Renal cortical epithelial cell (primary cell): ENCODE results near the gene GNG12. TPM values are rescaled to one million over a fixed set of nuclear protein-coding genes. Genes with fewer than 3 reads are reported as not detected.

Experiments
- DNase-seq: peaks from one replicate; pipeline ENCODE4 v3.0.0-alpha.2; 2011; ENCODE audit warnings: low read depth
- total RNA-seq: library from RNA; depleted of rRNA; stranded (reverse); fragments of >200 nt; gene quantifications from 2 replicates; pipeline ENCODE4 v1.2.3, GENCODE V29; 2014

The GNG12 gene
- total RNA-seq, 1 donor from 2014 or later: 207 TPM

- DNase-seq: peak; percentile 97
Measured at GRCh38 chr1:67652800-67653199, 180.5 kb downstream of the GNG12 start.

Other genes with a start within 250 kb of the GNG12 start
- gene GADD45A, start 148.3 kb downstream of the GNG12 start, total RNA-seq: 47.8 and 53.8 TPM in 2 replicates
- 0.17 and 0.30 TPM in 2 replicates for gene DIRAS3, start 217.2 kb upstream of the GNG12 start, total RNA-seq